HPDE6-E6E7 (cell line): ENCODE data around the gene TRMT61A.

Experiments
- DNase-seq: peaks from one replicate; pipeline ENCODE4 v3.0.0; 2011; ENCODE audit warnings: missing footprints; ENCODE audit errors: extremely low spot score

The TRMT61A gene

DNA sequence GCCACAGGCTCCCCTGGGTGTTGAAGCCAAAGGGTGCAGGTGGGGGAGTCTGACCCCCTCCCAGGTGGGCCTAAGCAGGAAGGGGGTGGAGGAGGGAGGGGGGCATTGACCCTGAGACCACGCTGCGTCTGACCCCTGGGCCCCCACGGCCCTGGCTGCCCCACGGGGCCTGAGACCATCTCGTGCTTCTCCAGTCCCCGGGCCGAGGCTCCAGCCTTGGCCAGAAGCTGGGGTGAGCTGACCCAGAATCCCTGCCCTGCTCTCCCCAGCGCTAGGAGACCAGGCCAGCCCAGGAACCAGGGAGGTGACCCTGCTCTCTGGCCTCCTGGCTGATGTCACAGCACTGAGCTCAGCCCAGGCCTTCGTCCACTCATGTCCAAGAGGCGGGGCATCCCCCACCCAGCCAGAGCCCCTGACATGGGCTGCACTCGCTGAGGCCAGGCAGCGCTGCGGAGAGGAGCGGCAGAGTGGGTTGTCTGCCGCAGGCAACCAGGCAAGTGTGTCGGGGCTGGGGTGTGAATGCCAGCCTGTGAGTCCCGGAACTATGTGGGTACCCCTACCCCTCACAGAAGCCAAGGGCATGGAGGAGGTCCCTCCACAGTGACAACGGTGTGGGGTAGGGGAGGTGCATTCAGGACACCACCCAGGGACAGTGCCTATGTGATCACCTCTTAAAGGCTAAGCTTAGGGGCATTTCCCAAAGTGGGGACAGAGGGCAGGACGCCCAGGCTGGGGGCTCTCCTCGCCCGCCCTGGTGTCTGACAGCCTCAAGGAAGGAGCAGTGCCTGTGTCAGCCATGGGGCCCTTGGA is 6.3 kb downstream of the TRMT61A start:
- no peak for DNase-seq

DNA sequence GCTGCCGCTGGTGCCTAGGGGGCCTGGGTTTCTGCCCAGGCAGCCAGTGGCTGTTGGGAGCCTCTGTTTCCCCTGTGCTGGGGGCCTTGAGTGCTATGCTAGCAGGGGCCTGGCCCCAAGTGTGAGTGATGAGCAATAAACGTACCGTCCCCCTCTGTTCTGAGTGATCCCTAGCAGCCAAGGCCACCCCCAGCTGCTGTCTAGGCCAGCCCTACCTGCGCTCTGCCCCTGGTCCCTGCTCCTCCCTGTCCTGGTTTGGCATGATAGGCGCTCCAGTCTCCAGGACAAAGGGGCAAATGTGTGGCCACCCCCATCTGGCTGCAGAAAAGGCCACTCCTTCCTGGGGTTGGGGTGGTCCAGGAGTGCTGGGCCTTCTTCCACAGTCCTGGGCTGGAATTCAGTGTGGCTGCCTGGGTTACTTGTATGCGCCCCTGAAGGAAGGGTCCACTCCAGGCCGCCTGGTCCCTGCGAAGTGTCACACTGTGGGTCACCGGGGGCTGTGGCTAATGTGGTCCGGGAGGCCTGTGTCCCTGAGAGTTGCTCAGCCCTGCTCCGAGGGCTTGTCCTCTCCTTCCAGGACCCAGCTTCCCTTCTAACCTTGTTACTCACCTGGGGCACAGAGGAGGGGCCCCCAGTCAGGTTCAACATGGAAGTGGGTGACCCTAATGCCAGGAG is 7.0 kb downstream of the TRMT61A start:
- no peak for DNase-seq

GRCh38 chr14:103536693-103537092 is 7.7 kb downstream of the TRMT61A start:
- no peak for DNase-seq

DNA sequence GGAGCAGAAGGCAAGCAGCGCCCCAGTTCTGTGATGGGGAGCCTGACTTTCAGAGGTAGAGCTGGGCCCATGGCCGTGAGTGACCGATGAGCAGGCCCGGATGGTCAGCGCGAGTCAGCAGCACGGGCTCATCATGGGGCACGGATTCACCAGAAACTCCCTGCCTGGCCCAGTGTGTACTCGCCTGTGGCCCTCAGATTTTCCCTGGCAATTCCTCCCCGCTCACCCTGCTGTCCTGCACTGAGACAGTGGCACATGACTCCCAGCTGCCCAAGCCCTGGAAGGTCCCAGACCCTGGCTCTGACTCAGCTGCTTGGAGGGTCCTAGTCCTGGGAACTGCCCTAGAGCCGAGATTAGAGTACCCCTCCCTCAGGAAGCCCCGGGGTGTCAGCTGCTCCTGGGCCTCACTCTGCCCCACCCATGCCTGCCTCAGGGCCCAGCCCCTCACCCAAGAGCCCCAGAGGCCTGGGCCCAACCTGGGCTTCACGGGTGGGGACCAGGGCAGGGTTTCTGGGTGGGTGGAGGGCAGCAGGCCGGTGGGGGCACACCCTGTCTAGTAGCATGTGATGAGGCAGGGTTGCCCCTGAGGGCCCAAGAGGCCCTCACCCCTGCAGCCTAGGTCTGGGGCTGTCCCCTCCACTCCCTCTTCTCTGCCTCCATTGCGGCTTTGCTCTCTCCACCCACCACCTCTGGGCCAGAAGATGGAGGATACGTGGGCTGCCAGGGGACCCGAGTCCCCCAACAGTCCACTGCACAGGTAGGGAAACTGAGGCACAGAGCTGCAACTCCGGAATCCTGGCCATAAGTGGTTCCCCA is 8.4 kb downstream of the TRMT61A start:
- DNase-seq = no peak

GRCh38 chr14:103538291-103539055 is 9.5 kb downstream of the TRMT61A start:
- no peak for DNase-seq

GRCh38 chr14:103539056-103539825 is 10.2 kb downstream of the TRMT61A start:
- DNase-seq = no peak

GRCh38 chr14:103540821-103541708 is 12.1 kb downstream of the TRMT61A start:
- DNase-seq = no peak

GRCh38 chr14:103541709-103542604 is 13.0 kb downstream of the TRMT61A start:
- DNase-seq = no peak

GRCh38 chr14:103542605-103543088 is 13.7 kb downstream of the TRMT61A start:
- DNase-seq = no peak

DNA sequence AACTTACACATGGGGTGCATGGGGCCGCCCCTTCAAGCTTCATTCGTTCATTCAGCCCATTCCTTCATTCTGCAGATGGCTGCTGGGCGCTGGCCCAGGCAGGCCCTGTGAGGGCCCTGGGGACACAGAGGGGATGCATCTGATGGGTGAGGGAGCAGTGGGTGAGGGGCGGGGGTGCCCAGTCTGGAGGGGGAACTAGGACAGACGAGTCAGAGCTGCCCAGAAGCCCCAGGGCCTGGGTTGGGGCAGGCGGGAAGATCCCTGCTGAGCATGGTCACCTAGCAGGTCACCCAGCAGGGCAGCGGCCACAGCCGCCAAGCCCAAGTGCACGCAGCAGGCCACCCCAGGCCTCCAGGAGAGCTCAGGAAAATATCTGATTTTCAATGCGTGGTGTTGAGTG is 14.1 kb downstream of the TRMT61A start:
- no peak for DNase-seq

DNA sequence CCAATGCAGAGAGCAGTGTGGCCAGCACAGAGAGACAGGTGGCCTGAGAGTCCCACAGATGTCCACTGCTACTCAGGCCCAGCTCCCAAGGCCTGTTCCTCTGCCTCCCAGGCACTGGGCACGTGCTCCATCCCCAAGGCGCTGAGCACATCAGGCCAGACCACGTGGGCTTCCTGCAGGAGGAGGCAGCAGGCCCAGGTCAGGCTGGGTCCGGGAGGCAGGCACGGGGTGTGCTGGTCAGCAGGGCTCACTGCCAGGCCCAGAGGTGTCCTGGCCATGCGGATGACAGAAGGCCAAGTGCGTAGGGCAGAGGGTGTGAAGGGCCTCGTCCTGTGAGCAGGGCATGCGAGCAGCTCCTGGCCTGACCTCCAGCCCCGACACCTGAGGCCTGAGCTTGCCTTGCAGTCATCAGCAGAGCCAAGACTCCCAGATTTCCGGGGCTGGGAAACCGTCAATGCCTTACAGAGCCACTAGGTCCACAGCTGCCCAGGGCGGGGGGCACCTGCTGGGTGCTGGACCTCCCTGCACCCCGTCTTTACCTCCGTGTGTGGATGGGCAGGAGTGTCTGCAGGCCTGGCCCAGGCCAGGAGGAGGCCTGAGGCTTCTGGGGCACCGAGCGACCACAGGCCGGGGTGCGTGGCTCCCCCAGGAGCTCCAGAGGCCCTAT is 14.9 kb downstream of the TRMT61A start:
- DNase-seq = no peak

DNA sequence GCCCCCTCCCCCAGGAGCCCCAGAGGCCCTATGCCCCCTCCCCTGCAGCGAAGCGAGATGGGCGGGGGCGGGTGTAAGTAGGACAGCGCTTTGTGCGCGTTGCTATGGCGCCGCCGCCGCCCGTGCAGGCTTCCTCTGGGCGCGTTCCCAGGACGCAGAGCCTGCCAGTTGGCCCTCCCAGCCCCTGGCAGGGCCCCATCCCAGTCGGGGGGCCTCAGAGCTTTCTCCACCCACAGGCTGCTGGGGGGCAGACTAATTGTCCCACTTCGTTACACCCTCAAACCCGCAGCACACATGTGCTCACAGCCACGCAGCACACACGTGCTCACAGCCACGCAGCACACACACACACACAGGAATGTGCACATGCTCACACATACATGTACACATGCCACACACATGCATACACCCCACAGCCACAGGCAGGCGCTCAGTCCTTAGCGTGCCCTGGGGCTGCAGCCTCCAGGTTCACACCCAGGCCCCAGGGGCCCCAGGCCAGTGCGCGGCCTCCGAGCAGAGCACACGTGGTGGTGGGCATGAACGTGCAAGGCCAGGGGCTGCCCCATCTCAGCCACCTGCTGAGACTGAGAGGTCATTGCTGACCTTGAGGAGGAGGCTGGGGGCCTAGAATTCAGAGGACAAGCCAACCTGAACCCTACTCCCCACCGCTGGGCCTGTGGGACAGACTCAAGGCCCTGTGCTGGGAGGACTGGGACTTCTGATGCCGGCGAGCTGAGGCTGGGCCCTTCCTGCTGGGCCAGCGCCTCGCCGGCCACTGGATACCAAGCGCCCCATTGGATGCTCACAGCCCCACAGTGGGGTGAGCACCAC is 15.6 kb downstream of the TRMT61A start:
- DNase-seq = no peak

GRCh38 chr14:103545219-103545914 is 16.4 kb downstream of the TRMT61A start:
- no peak for DNase-seq

DNA sequence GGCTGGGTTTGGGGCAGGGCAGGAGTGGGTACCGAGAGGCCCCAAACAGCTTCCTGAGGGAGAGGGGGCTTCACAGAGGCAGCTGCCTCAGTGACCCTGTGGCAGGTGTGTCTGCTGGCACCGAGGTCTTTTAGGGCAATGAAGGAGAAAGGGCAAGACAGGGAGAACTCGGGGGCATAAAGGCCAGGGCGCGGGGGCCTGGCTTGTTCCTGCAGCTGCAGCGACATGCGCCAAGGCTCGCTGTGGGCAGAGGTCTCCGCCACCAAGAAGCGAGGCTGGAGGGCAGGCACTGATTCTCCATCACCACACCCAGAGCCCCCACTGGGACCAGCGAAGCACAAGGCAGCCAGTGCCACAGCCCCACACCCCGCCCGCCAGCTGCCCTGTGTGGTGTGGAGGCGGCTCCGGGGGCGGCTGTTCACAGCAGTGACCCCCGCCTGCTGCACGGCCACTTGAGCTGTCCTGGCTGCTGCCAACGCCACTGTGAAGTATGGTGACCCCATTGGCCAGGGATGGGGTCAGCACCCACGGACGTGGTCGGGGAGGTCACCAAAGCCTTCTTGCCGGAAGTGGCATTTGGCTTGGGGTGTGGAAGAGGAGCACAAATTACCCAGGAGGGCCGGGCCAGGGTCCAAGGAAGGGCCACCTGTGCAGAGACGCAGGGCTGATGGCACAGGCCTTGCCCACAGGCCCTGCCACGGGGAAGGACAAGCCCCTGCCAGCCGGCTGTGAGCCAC is 17.1 kb downstream of the TRMT61A start:
- DNase-seq = no peak

GRCh38 chr14:103546652-103547454 is 17.9 kb downstream of the TRMT61A start:
- peak; percentile 76 for DNase-seq
